NCI-H2107 treated with DMSO at 0.1 percent for 48 hours (cell line): ENCODE results near the gene FAM53B.

Source experiments
- DNase-seq: peaks from one replicate; lab custom pipeline; 2025; ENCODE audit not compliant: unreplicated experiment; lab: John Stamatoyannopoulos, UW

FAM53B gene

DNA sequence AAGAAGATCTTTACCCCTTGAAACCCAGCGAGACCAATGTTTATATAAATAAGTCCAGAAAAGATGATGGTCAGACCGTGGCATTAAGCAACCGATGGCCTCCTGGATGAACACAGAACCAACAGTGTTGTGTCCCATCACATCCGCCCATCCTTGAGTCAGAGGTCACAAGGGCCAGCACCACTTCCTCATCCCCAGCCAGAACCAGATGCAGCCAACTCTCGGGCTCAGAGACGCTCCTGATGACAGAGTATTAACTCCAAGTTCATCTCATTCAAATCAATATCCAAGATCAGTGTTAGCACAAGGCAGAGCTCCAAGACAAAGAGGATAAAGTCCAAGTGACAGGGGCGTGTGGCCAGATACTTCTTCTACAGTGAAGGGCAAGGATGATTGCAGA lies 63.5 kb downstream of the FAM53B start:
- DNase-seq: no peak

DNA sequence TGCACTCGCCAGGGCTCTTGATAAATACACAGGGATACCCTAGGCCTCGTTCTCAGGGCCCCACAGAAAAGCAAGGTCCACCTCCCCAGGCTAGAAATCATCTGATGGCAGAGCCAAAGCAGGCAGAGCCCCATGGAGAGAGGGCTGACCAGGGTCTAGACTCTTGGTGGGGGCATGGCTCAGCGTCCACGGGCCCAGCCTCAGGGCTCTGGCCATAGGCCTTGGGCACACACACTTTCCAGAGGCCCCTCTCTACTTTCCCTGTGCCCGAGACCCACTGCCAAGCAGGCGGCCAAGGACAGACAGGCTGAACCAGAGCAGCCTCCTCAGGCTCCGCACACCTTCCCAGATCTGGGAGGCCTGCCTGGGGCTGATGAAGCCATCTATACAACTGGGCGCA lies 64.8 kb downstream of the FAM53B start:
- DNase-seq: no peak

DNA sequence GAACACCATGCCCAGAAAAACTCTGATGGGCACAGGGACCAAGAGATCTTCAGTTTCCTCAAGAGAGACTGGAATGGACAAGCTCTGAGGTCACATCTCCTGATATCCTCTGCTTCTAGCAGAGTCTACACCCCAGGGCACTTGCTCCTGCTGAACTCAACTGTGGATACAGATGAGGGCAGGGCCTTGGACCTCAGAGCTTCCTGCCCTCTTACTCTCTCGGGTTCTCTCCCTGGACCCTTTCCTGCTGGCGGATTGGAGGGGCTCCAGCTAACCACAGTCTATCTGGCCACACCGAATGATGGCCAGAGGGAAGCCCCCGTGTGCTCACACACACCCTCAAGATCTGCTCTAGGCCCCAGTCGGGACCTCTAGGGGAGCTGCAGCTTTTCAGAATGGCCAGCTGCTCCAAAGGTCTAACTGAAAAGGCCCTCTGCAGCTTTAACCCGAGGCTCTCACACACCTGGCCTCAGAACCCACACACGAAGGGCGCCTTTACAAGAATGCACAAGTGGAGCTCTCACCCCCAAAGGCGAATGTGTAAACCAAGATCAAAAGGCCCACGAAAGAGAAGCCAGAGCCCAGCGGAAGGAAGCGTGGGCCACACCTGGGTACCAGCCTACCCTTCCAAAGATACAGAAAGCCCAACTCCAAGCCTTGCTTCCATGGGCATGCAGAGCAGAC lies 65.5 kb downstream of the FAM53B start:
- DNase-seq: no peak

DNA sequence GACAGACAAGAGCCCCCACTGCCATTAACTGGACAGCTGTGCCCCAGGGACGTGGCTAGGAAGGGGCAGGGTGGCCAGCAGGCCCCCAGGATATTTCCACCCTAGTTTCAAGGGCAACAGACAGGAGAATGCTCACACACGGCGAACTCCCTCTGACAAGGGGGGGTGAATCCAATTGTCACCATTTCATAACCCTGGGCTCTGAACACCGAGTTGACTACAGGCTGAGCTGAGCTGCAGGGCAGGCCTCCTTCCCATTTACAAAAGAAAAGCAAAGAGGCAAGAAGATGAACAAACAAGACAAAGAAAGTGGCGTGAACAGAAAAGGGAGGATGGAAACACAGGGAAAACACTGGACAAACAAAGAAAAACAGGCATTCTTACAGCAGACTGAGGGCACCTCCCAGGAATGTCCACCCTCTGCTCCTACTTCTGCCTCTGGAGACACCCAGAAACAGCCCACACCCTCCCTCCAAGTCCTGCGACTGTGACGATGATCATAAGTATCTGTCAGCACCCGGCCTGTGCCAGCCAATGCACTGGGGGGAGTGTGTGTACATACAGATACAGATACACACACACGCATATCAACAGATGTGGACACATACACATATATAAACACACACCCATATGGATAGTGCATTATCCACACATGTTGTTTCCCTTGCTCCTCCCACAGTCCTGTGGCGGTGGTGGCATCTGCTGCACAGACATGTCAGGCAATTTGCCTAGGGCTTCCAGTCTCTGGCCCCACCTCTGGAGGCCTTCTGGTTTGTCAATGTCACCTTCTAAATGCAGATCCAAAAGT lies 66.2 kb downstream of the FAM53B start:
- DNase-seq: no peak

DNA sequence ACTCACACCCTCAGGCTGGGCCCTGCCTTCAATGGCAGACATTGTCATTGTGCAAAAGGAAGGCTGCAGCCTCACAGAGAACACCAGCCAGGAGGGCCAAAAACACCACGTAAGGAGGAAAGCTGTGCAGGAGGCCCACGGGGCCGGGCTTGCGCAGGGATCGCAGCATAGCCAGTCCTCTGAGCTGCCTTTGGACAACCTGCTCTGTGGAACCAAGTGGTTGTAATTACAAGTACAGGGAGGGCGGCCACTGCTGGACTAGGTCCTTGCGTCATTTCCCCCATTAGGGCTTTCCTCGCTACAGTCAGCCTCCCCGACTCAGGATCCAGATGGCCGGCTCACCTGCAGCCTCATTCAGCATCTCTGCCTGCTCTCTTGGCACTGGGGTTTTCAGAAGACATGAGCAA lies 66.9 kb downstream of the FAM53B start:
- DNase-seq: no peak

DNA sequence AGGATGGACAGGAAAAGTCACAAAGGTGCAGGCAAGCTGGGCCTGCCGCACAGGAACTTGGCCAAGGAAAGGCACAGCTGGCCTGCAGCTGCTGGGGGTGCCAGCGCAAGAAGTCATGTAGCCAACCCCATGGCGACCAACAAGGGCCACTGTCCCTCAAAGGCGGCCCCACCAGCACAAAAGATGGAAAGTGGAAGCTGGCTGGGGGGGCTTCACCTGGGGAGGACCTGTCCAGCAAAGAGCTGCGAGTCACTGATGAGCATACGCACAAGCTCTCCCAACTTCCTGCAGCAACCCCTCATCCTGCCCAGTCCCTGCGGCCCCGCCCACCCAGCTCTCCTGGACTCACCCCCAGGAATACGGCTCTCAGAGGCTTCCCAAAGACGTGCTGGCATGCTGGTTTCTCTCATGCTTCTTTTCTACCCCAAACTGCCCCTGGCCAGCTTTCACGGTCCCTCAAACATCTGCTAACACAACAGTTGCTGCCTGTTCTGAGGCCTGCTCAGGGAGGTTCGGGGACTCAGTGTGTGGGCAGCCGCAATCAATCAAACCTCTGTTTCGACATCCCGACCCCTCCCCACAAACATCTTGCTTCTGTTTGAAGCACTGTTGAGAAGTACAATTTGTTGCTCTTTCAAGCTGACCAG lies 67.6 kb downstream of the FAM53B start:
- no peak for DNase-seq

DNA sequence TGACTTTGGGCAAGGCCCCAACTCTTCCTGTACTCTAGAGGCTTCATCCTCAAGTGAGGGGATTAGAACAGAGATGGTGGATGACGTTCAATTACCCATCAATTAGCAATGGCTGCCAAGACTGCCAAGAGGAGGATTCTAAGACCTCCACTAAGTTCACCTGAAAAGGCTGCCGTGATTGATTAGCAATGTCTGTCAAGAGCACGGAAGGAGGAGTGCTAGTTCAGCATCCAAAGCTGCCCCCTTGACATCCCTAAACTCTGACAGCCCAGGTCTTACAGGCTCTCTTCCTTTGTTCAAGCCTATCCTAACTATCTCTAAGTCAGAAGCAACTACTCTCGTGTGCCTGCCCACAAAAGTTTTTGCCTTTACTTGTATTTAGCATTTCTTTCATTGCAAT lies 68.4 kb downstream of the FAM53B start:
- no peak for DNase-seq

DNA sequence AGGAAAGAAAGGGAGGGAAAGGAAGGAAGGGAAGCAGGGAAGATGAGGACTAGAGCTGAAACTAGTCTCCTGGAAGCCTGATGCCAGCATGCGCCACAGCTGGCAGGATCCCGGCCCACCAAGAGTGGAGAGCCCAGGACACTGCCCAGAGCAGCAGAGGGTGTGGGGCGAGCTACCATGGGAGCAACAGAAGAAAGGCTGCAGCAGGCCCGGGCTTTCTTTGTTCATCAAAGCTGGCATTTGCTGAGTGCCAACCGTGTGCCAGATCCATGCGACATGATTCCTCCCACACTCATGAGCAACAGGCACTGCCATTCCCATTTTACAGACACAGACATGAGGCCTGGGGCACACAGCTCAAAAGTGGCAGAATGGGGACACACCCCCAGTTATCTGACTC lies 68.9 kb downstream of the FAM53B start:
- no peak for DNase-seq

DNA sequence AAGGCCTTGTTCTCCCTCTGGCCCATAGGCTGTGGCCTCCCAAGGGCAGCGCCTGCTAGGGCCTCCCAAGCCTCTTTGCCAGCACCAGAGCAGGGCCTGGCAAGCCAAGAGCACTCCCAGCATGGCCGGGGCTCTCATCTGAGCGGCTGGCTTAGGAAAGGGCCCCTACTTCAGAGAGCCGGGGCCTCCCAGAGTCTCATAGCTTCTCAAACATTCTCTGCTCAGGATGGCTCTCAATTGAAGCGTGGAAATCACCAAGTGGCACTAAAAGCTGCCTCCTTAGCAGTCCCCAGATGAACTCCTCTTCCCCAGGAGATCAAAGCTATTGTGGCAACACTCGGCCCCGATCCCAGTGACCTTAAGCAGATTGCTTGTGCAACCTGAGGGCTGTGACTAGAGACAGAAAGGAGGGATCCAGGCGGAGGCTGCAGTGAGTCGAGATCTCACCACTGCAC lies 69.4 kb downstream of the FAM53B start:
- no peak for DNase-seq

DNA sequence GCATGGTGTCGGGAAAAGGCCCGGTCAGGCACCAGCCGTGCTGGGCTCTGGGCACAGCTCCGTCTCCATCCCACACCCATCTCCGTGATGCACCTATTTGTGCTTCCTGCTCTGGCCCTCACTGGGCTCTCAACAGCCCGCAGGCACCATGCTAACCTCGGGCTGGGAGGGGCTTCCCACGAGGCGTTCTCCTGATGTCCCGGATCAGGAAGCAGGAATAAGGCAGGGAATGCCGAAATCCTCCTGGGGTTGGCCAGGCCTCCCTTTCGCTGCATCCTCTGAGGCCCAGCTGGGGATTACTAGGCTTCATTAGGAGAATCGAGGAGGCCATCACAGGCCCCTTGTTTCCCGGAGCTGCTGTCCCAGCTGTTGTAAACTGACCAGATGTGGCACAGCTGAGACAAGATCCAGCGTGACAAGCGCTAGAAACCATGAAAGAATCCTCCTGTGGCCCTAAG lies 72.0 kb downstream of the FAM53B start:
- no peak for DNase-seq

DNA sequence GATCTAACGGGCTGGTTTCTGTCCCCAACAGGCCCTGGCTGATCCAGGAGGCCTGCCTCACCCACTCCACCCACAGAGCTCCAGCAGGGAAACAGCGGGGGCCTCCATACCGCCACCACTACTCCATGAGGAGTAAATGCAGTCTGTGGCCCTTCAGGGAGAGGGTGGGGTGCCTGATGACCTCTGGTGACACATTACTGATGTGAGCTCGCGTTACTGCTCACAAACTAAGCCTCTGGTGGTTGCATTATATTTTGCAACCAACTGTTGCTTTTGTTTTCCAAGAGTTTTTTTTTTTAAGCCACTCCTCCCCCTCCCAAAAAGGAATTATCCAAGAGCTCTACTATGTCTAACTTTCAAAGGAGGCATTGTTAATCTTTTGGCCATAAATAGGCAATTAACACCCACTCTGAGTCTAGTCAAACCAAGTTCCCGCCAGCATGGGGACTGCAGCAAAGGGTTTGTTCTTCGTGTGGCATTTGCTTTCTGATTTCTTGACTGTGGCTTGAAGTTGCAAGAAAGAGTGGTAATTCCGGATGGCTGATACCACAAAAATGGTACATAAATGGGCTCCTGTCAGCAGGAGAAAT lies 72.6 kb downstream of the FAM53B start:
- no peak for DNase-seq

DNA sequence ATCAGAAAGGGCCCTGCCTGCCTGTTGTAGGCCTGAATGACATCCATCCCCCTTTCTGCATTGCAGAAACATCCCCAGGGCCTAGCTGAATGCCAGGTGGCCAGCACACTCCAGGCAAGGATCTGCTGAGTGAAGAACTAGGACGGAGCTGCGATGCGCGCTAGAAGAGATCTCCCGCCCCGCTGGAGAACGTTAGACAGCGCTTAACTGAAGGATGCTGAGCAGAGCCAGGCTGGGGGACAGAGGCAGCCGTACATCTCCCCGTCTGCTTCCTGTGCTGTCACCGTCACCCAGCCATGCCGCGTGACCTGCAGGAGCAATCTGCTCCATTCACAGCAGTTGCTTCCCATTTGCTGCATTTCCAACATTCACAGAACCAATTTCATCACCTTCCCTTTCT lies 73.3 kb downstream of the FAM53B start:
- DNase-seq: no peak

DNA sequence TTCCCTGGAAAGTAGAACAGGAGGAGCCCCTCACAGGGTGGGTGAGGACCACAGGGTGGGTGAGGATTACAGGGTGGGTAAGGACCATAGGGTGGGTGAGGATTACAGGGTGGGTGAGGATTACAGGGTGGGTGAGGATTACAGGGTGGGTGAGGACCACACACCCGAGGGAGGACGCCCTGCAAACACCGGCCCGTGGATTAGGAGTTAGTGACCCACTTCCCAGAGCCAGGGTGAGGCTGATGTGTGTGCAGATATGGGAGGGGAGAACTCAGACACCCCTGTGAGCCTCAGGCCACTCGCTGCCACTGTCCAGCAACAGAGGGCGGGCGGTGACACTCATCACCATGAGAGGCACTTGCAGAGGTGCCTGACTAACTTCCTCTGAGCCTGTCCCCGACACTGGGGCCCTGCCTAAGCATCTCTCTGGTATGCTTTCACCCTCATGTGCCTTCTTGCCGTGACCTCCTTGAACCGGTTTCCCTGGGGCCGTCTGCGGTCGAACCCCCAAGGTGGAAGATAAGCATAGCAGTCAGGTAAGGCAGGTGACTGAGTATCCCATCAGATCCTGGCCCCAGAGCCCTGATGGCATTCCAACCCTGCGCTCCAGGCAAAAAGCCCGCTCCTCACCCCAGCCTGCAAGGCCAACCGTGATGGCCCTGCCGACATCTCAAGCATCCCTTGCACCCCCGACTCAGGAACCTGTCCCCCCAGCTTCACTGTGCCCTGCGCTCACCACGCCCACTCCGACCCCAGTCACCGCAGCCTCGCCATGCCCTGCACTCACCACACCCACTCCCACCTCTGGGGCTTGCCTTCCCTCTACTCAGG lies 74.1 kb downstream of the FAM53B start:
- DNase-seq: no peak

DNA sequence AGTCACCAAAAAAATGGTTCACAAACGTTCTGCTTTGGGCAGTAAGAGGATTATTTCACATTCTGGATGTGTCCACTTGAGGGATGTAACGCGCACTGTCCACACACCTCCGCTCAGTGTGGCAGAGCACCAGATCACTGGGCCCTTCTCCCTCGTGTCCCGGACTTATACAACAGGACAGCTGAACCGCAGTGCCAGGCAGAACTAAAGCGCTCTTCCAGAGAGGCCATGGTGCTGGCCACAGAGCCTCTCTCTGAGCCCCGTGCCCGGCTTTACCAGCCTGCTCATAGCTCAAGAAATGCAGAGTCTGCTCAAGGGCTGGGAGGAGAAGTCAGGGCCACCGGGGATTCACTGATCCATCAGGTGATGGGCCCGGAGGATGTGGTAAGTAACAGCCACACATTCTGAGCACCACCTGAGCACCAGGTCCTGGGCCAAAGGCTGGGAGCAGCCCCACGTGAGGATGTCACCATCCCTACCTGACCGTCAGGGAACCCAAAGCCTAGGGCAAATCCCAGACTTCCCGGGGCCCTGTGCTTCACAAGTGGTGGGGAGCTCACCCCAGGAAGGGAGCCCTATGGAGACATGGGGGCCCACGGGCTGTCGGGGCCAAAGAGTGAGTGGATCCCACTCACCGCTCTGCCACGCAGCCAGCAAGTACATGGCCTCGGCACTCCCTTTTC lies 74.9 kb downstream of the FAM53B start:
- no peak for DNase-seq

DNA sequence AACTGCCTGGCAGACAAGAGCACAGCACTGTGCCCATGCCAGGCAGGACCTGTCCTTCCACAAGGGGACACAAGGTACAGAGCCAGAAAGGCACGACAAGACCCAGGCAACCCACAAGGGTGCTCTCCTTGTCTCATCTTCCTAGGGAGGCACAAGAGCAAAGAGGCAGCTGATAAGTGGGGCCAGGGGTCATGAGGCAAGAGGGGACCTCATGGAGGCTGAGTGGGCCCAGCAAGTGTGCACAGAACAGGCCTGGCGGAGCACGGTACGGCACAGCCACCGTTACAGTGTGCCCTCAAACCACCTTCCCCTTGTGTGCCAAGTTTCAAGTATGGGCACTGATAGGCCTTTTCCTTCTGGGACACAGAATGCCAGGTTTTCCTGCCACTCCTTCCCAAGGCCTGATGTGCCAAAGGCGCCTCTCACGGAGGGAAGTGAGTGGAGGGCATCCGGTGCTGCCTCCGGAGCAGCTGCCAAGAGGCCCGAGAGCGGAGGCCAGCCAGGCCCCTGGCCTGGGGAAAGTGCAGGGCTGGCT lies 75.6 kb downstream of the FAM53B start:
- no peak for DNase-seq

DNA sequence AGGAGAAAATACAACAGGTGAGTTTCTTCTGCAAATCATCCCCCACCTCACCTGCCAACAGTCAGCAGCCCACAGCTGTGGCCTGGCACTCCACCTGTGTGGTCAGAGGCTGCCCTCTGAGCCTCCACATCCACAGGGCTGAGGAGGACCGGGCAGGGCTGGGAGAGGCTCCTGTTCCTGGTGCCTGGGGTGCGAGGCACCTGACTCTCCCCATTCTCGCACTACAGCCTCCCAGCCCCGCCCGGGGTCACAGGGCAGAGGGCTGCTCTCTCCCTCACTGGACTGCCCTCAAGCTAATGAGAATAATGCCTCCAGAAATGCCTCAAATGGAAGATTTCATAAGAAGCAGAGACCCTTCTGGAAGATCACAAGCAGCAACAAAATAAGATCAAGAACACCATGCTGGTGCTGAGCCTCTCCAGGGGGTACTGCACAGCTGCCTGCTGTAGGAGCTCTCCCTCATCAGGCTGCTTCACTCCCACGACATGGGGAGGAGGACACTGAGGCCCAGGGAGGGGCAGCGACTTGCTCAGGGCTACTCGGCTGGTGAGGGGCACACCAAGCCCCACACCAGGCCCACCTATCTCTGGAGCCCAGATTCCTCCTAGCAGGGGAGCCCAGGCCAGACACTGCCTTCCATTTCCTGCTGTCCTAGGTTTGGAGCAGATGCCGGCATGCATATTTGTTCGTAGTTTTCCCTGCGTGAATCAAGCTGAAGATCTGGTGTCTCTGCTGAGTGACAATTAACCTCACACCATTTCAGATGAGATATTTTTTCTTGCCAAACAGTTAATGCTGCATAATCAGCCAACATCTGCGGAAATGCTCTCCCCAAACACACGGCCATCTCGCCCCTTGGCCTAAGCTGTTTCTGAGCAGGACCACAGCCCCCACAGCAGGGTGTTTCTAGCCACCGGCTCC lies 76.5 kb downstream of the FAM53B start:
- DNase-seq: no peak

DNA sequence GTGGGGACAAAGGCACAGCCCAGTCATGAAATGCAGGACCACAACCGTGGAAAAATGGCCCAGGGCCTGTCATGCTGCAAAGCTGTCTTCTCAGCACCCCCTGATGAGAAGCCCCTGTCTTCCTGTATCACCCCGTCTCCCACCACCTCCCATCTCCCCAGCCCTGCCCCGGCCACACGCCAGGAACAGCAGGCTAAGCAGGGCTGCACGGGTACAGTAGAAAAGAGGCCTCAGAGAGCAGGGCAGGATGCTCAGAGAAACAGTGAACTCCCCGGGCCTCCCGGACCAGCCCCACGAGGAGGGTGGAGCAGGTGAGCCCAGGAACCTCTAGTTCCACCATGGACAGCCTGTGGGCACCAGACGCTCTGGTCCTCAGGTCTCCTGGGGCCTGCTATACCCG lies 77.7 kb downstream of the FAM53B start:
- no peak for DNase-seq

DNA sequence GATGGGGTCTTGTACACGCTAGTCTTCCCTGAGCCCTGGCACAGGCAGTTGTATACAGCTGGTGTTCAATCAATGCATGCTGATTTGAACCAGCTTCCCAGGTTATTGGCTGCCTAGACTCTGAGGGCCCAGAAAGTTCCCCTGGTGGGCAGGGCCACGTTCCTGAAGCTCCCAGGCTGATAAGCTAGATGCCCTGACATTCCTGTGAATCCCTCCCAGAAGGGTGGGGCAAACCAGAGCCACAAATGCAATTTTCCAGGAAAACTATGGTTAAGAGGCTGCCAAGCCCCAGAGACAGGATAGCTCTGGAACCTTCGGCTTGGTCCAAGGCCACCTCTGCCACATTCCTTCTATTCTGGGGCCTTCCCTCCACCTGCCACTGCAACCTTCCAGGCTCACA lies 78.2 kb downstream of the FAM53B start:
- DNase-seq: no peak

DNA sequence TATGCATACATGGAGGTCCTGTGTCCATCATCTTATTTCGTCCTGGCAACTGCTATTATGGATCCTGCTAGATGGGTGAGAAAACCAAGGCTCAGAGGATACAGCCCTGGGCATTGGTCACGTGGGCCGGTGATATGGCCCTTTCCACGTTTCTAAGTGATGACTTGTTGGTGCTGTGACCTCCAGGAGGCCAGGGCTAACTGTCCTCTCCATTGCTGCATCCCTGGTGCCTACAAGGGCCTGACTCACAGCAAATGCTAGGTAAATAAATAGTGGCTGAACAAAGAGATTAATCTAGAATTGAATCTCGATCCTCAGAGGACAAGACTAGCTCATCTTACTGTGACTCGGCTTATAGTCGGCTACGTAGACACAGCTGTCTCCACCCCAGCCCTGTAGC lies 78.6 kb downstream of the FAM53B start:
- no peak for DNase-seq
